Measurements from ENCODE around the gene IFT122.

Gene IFT122

DNA sequence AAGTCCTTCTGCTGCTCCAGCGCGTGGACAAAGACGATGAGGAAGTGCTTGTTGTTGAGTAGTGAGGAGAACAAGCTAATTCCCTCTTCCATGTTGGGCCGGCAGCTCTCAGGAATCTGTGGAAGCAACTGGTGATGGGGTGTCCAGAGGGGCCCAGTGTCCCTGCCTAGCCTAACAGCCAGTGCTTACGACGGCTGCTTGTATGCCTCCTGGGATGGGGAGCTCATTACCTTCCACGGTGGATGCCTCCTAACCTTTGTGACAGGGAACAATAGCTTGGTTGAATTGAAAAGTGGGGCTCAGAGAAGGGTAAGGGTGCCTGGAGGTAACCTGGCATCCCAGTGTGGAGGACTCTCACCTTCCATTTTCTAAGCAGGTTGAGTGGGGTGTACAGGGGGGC, 125.9 kb downstream of the IFT122 start:
- TF ChIP-seq POLR2AphosphoS5 (IDR thresholded peaks at IDR 0.05; ENCODE audit: low read depth, low read length) (no peak), POU2F2 (IDR thresholded peaks at IDR 0.05; ENCODE audit: low read depth, low read length) (no peak), POLR2A (IDR thresholded peaks at IDR 0.05; ENCODE audit: low read depth, low read length) (no peak), SPI1 (IDR thresholded peaks at IDR 0.05; ENCODE audit: low read depth, low read length) (no peak), TAF1 (IDR thresholded peaks at IDR 0.05; ENCODE audit: low read depth, low read length) (no peak), PAX5 (IDR thresholded peaks at IDR 0.05; ENCODE audit: insufficient read depth, low read length, severe bottlenecking) (no peak)
- DNase-seq (ENCODE audit: insufficient read length, low spot score) (no peak), FAIRE-seq (no peak)

DNA sequence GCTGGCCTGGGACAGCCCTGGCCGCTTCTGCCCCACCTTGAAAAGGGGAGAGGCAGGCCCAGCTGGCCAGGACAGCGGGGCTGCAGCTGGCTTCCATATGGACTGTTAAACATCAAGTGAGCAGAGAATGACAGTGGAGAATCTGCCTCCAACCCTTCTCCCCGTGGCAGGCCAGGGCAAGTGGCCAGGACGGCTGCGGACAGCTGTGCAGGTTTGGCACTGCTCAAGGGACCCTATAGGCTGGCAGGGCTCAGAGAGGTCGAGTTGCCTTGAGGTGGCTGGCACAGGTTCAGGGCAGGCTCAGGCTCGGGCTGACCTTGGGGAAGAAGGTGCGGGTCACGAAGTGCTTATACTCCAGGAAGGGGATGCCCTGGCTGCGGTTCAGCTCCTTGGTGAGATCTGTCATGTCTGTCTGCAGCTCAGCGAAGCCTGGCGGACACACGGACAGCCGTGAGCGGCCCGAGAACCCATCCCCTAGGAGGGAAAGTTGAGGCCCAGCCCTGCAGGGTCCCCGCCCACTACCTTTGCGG, 127.2 kb downstream of the IFT122 start:
- no peak for FAIRE-seq
- no peak for DNase-seq (ENCODE audit: insufficient read length, low spot score)
- TF ChIP-seq SPI1 (IDR thresholded peaks at IDR 0.05; ENCODE audit: low read depth, low read length) (no peak), POU2F2 (IDR thresholded peaks at IDR 0.05; ENCODE audit: low read depth, low read length) (no peak), POLR2A (IDR thresholded peaks at IDR 0.05; ENCODE audit: low read depth, low read length) (no peak), POLR2AphosphoS5 (IDR thresholded peaks at IDR 0.05; ENCODE audit: low read depth, low read length) (no peak), TAF1 (IDR thresholded peaks at IDR 0.05; ENCODE audit: low read depth, low read length) (no peak), PAX5 (IDR thresholded peaks at IDR 0.05; ENCODE audit: insufficient read depth, low read length, severe bottlenecking) (no peak)

DNA sequence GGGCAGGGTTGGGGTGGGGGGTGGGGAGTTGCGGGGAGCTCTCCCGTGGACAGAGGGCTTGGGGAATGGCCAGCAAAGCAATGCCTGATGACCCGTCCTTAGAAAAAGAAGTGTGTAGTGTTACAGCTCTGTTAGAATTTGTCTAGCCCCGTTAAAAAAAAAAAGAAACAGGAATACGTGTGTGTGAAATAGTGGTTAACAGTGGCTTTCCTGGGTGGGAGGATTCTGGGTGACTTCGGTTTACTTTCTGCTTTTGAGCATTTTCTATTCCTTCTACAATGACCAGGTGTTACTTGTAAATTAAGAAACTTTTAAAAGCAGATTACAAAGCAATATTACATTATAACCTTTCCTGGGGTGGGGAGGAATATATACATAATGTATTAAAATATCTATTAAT, 127.9 kb downstream of the IFT122 start:
- TF ChIP-seq POLR2A (IDR thresholded peaks at IDR 0.05; ENCODE audit: low read depth, low read length) (no peak), SPI1 (IDR thresholded peaks at IDR 0.05; ENCODE audit: low read depth, low read length) (no peak), TAF1 (IDR thresholded peaks at IDR 0.05; ENCODE audit: low read depth, low read length) (no peak), PAX5 (IDR thresholded peaks at IDR 0.05; ENCODE audit: insufficient read depth, low read length, severe bottlenecking) (no peak), POLR2AphosphoS5 (IDR thresholded peaks at IDR 0.05; ENCODE audit: low read depth, low read length) (no peak), POU2F2 (IDR thresholded peaks at IDR 0.05; ENCODE audit: low read depth, low read length) (no peak)

DNA sequence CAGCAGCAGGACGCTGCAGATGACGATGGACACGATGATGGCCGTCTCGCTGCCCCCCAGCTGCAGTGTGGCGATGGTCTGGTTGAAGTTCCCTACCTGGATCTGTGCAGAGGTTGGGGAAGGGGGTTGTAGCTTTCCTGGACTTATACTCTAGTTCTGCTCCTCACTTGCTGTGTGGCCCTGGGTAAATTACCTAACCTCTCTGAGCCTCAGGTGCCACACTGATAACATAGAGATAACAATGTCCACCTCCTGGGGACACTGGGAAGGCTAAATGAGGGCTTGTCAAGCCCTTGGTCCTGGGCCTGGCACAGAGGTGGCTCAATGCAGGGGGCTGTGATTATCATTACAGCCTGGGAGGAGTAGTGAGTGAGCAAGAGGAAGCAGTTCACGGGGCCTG, 129.8 kb downstream of the IFT122 start:
- TF ChIP-seq SPI1 (IDR thresholded peaks at IDR 0.05; ENCODE audit: low read depth, low read length) (no peak), PAX5 (IDR thresholded peaks at IDR 0.05; ENCODE audit: insufficient read depth, low read length, severe bottlenecking) (no peak), POU2F2 (IDR thresholded peaks at IDR 0.05; ENCODE audit: low read depth, low read length) (no peak), POLR2AphosphoS5 (IDR thresholded peaks at IDR 0.05; ENCODE audit: low read depth, low read length) (no peak), TAF1 (IDR thresholded peaks at IDR 0.05; ENCODE audit: low read depth, low read length) (no peak), POLR2A (IDR thresholded peaks at IDR 0.05; ENCODE audit: low read depth, low read length) (no peak)
- no peak for DNase-seq (ENCODE audit: insufficient read length, low spot score)
- no peak for FAIRE-seq

More for the DNA sequence above, 127.9 kb downstream of the IFT122 start:
- no peak for DNase-seq (ENCODE audit: insufficient read length, low spot score)
- FAIRE-seq: no peak

All from GM12891 (cell line).